Measurements from ENCODE around the gene ITGBL1.

Gene ITGBL1

DNA sequence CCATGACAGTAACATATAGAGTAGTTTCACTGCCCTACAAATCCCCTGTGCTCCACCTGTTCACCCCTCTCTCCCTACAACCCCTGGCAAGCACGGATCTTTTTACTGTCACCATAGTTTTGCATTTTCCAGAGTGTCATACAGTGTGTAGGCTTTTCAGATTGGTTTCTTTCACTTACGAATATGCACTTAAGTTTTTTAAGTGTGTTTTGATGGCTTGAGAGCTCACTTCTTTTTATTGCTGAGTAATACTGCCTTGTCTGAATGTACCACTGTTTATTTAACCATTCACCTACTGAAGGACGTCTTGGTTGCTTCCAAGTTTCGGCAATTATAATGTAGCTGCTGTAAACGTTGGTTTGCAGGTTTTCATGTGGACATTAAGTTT lies 175.1 kb downstream of the ITGBL1 start:
- TF ChIP-seq CTCF (conservative IDR thresholded peaks at IDR 0.05) = no peak
- no peak overlapping the region for H3K27ac ChIP-seq

DNA sequence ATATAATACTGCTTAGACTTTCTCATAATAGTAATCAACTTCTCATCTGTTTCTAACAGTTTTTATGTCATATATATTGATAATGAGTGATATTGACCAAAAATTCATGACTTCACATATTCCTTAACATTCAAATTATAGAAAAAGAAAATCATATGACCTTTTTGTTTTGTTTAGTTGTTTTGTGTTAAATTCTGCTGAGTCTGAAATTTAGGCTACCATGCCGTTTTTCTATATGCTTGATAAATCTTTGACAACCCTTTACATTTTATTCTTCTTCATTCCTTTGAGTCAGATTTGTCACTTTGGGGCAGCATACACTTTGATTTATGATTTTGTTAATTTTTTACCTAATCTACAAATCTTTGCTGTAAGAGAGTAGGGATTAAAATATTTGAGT lies 176.4 kb downstream of the ITGBL1 start:
- no peak for TF ChIP-seq CTCF (conservative IDR thresholded peaks at IDR 0.05)
- H3K27ac ChIP-seq = no peak overlapping the region

- H3K27ac ChIP-seq = no peak overlapping the region
- TF ChIP-seq CTCF (conservative IDR thresholded peaks at IDR 0.05) = no peak
Measured at GRCh38 chr13:101631395-101631794, 178.9 kb downstream of the ITGBL1 start.

GRCh38 chr13:101634142-101634541 lies 181.7 kb downstream of the ITGBL1 start:
- no peak overlapping the region for H3K27ac ChIP-seq
- no peak for TF ChIP-seq CTCF (conservative IDR thresholded peaks at IDR 0.05)

GRCh38 chr13:101639711-101640110 lies 187.2 kb downstream of the ITGBL1 start:
- no peak overlapping the region for H3K27ac ChIP-seq
- TF ChIP-seq CTCF (conservative IDR thresholded peaks at IDR 0.05) = no peak

- no peak for TF ChIP-seq CTCF (conservative IDR thresholded peaks at IDR 0.05)
- H3K27ac ChIP-seq = no peak overlapping the region
Measured at GRCh38 chr13:101640788-101641400, 188.4 kb downstream of the ITGBL1 start.

DNA sequence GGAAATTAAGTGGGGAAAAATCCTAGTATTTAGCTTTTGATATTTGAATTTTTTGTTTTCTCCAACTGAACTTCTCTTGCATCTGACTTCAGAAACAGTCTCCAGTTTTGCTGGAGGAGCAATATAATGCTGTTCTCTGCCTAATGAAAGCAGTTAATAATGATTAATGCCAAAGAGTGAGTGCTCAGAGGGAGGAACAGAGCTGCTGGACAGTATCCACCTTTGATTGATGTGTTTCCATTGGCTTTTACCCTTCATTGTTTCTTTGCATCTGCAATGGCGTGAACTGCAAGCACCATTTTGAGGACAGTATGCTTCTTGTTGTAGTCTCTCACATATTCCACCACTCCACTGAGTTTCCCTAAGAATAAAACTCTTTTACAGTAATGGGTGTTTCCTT lies 193.4 kb downstream of the ITGBL1 start:
- TF ChIP-seq CTCF (conservative IDR thresholded peaks at IDR 0.05) = no peak
- no peak overlapping the region for H3K27ac ChIP-seq
